Mucosa of rectum (tissue), 2 donors: ENCODE measurements around the gene OSBPL5.
A peak's percentile ranks its signal among the peaks of the same experiment; 100 is the strongest.

Experiments used
- H3K27ac ChIP-seq, 2 donors: one replicate each; pipeline ENCODE4 v1.7.0; 2013; ENCODE audit warnings: inconsistent platforms in 2 of 2, low read depth in 2 of 2, low read length in 2 of 2
- H3K27me3 ChIP-seq, 2 donors: one replicate each; pipeline ENCODE4 v1.7.0; 2013; ENCODE audit warnings: low read length in 2 of 2; ENCODE audit not compliant: control insufficient read depth in 2 of 2, insufficient read depth in 2 of 2
- H3K36me3 ChIP-seq, 2 donors: one replicate each; pipeline ENCODE4 v1.7.0; 2013; ENCODE audit warnings: low read length in 2 of 2; ENCODE audit not compliant: control insufficient read depth in 2 of 2, insufficient read depth in 2 of 2
- H3K4me1 ChIP-seq, 2 donors: one replicate each; pipeline ENCODE4 v1.7.0; 2013; ENCODE audit warnings: low read length in 2 of 2, mild to moderate bottlenecking in 1 of 2; ENCODE audit not compliant: control insufficient read depth in 2 of 2, insufficient read depth in 2 of 2
- H3K4me3 ChIP-seq, 2 donors: one replicate each; pipeline ENCODE4 v1.7.0; 2013; ENCODE audit warnings: low read length in 2 of 2
- H3K9ac ChIP-seq, 2 donors: one replicate each; pipeline ENCODE4 v1.7.0; 2013; ENCODE audit warnings: low read length in 2 of 2, low read depth in 1 of 2, mild to moderate bottlenecking in 1 of 2
- H3K9me3 ChIP-seq, 2 donors: one replicate each; pipeline ENCODE4 v1.7.0; 2013; ENCODE audit warnings: low read length in 2 of 2; ENCODE audit not compliant: control insufficient read depth in 2 of 2
- donor health status: healthy.
- donor health status: Normal muscosa, but diverticular disease.

OSBPL5 gene, protein sequence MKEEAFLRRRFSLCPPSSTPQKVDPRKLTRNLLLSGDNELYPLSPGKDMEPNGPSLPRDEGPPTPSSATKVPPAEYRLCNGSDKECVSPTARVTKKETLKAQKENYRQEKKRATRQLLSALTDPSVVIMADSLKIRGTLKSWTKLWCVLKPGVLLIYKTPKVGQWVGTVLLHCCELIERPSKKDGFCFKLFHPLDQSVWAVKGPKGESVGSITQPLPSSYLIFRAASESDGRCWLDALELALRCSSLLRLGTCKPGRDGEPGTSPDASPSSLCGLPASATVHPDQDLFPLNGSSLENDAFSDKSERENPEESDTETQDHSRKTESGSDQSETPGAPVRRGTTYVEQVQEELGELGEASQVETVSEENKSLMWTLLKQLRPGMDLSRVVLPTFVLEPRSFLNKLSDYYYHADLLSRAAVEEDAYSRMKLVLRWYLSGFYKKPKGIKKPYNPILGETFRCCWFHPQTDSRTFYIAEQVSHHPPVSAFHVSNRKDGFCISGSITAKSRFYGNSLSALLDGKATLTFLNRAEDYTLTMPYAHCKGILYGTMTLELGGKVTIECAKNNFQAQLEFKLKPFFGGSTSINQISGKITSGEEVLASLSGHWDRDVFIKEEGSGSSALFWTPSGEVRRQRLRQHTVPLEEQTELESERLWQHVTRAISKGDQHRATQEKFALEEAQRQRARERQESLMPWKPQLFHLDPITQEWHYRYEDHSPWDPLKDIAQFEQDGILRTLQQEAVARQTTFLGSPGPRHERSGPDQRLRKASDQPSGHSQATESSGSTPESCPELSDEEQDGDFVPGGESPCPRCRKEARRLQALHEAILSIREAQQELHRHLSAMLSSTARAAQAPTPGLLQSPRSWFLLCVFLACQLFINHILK

GRCh38 chr11:3165152-3165705, at the start of gene OSBPL5:
OSBPL5 (minus strand) TSS chr11:3165310; CDS start chr11:3129148, 36,162 bp downstream.
- H3K27ac ChIP-seq: peak within 1 kb of the TSS; percentile 38 to 58
- H3K36me3 ChIP-seq: no peaks in the 10 kb centered on the region
- H3K4me3 ChIP-seq: peak within 1 kb of the TSS; percentile 66 to 79
- H3K4me1 ChIP-seq: peaks cover 46 to 50% of the 10 kb centered on the region in 2 donors
- H3K9ac ChIP-seq: peak within 1 kb of the TSS; percentile 73 to 77
- peaks cover 10 to 16% of the 10 kb centered on the region in 2 donors for H3K27me3 ChIP-seq
- no peaks in the 10 kb centered on the region for H3K9me3 ChIP-seq

DNA sequence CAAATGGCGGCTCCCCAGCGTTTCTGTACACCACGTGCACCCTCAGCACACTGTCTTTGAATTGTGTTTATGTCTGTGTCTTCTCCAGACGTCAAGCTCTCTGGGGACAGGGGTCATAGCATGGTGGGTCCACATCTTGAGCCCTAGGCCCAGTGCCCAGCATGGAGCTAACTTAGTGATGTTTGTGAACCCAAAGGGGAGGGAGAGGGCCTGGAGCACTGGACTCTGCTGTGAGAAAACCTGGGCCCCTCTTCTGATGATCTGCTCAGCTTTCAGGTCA, 49.2 kb upstream of the OSBPL5 start:
- H3K27me3 ChIP-seq: peaks cover 6 to 8% of the 10 kb centered on the region in 2 donors
- no peak overlapping the region for H3K27ac ChIP-seq
- no peak overlapping the region for H3K4me3 ChIP-seq
- H3K36me3 ChIP-seq: no peaks in the 10 kb centered on the region
- no peak overlapping the region for H3K9ac ChIP-seq
- peaks cover 0 to 3% of the 10 kb centered on the region in 2 donors for H3K9me3 ChIP-seq
- H3K4me1 ChIP-seq: peaks cover 0 to 2% of the 10 kb centered on the region in 2 donors

DNA sequence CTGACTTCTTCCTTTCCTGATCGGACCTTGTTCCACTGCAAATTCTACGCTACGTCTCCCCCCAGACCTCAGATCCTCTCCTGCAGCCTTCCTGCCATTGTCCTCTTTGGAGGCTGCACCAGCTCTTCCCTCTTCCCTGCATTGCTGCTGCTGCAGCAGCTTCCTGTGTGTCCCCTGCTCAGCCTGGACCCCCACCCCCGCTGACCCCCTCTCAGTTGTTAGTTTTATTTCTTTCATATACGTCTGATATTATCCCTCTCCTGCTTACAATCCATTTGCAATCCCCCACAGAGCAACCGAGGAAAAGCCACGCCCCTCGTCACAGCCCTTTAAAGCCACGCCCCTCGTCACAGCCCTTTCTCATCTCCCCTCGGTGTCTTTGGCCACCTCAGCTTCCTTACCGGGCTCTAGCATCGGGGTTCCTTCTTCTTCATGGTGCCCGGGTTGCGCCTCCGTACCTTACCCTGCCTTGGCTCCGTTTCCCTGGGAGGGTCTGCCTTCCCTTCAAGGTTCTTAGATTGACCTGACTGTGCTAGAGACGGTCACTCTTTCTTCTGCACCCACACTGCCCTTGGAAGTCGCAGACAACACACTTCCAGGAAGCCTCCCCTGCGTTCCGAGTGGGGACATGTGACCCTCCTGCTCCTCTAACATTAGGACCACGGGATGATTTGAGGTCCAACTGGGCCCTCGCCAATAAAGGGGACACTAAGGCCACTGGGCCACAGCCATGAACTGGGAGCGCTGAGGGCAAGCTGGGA, 48.7 kb upstream of the OSBPL5 start:
- Histone ChIP-seq H3K27ac (no peak overlapping the region), H3K27me3 (peaks cover 6 to 8% of the 10 kb centered on the region in 2 donors), H3K4me3 (no peak overlapping the region), H3K36me3 (no peaks in the 10 kb centered on the region), H3K9ac (no peak overlapping the region), H3K4me1 (peaks cover 0 to 2% of the 10 kb centered on the region in 2 donors), H3K9me3 (peaks cover 0 to 3% of the 10 kb centered on the region in 2 donors)

DNA sequence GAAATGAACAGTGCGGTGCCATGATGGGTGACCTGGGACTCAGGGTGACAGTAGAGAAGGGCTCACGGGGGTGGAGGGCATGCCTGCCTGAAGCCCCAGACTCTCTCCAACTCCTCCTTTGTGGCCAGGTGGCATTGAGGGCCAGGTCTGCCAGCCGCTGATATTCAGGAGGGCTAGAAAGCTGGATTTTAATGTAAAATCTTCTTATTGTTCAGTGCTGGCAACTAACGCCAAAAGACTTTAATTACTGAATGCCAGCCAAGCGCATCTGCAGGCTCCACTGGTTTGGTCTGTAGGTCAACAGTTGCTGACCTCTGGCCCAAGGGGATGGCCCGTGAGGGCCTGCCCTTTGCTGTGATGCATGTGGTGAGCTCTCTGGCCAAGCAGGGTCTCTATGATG, 43.2 kb upstream of the OSBPL5 start:
- Histone ChIP-seq H3K27me3 (peaks cover 0 to 4% of the 10 kb centered on the region in 2 donors), H3K4me3 (no peak overlapping the region), H3K9me3 (peaks cover 0 to 3% of the 10 kb centered on the region in 2 donors), H3K4me1 (no peaks in the 10 kb centered on the region), H3K27ac (no peak overlapping the region), H3K36me3 (no peaks in the 10 kb centered on the region), H3K9ac (no peak overlapping the region)

DNA sequence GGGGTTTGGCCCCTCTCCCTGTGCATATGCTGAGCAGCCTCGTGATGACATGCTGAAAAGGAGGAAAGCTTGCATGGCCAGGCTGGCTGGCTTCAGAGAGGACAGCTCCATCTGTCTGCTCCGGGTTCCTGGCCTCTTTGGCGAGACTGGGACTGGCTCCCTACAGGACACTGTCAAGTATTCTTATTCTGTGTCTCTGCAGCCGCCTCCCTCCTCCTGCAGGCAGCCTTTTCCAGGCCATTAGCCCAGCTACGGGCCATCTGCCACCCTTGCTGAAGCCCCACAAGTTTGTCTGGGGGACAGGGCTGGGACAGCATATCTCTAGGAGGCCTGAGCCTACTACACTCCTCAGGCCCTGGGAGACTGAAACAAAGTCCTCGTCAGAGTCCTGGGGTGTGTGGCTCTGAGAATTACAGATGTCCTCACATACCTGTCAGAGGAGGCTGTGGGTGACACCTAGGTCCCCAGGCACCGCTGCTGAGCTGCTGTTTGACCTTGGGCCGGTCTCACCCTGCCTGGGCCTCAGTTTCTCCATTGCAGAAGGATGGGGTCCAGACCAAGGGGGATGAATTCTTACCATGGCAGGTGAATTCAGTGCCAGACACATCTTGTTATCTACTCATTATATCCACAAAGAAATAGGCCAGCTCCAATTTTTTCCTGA, 42.5 kb upstream of the OSBPL5 start:
- no peaks in the 10 kb centered on the region for H3K4me1 ChIP-seq

GRCh38 chr11:3206922-3207204, 41.8 kb upstream of the OSBPL5 start:
- Histone ChIP-seq H3K9ac (no peak overlapping the region), H3K36me3 (no peaks in the 10 kb centered on the region), H3K9me3 (peaks cover 0 to 3% of the 10 kb centered on the region in 2 donors), H3K27me3 (peaks cover 6 to 14% of the 10 kb centered on the region in 2 donors), H3K4me3 (no peak overlapping the region), H3K4me1 (no peaks in the 10 kb centered on the region), H3K27ac (no peak overlapping the region)

More for the DNA sequence above, 42.5 kb upstream of the OSBPL5 start:
- peaks cover 3 to 6% of the 10 kb centered on the region in 2 donors for H3K27me3 ChIP-seq
- no peak overlapping the region for H3K27ac ChIP-seq
- no peak overlapping the region for H3K4me3 ChIP-seq
- H3K36me3 ChIP-seq: no peaks in the 10 kb centered on the region
- no peak overlapping the region for H3K9ac ChIP-seq
- H3K9me3 ChIP-seq: peaks cover 0 to 3% of the 10 kb centered on the region in 2 donors

DNA sequence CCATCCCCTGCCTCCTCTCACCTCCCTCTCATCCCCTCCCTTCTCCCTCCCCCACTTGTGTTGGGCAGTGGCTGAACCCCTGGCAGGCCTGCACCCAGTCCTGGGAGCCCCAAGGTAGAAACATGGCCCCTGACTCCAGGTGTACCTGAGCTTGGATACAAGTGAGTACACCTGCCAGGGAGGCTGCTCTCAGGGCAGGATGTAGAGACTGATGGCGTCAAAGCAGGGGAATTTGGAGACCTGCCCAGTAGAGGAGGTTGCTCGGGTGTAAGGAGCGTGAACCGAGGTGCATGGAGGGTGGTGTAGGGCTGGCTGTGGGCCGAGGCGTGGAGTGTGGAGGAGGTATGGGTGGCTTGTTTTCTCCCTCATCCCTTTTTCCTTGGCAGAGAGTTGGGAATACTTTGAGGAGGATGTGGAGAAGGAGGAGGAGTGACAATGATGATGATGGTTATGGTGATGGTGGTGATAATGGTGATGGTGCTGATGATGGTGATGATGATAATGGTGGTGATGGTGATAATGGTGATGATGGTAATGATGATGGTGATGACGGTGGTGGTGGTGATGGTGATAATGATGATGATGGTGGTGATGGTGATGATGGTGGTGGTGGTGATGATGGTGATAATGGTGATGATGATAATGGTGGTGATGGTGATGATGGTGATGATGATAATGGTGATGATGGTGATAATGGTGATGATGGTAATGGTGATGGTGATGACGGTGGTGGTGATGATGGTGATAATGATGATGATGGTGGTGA, 41.2 kb upstream of the OSBPL5 start:
- H3K4me3 ChIP-seq: no peak overlapping the region
- H3K9ac ChIP-seq: no peak overlapping the region
- H3K4me1 ChIP-seq: no peaks in the 10 kb centered on the region
- no peaks in the 10 kb centered on the region for H3K36me3 ChIP-seq
- peaks cover 6 to 17% of the 10 kb centered on the region in 2 donors for H3K27me3 ChIP-seq
- H3K9me3 ChIP-seq: peaks cover 0 to 3% of the 10 kb centered on the region in 2 donors
- no peak overlapping the region for H3K27ac ChIP-seq

DNA sequence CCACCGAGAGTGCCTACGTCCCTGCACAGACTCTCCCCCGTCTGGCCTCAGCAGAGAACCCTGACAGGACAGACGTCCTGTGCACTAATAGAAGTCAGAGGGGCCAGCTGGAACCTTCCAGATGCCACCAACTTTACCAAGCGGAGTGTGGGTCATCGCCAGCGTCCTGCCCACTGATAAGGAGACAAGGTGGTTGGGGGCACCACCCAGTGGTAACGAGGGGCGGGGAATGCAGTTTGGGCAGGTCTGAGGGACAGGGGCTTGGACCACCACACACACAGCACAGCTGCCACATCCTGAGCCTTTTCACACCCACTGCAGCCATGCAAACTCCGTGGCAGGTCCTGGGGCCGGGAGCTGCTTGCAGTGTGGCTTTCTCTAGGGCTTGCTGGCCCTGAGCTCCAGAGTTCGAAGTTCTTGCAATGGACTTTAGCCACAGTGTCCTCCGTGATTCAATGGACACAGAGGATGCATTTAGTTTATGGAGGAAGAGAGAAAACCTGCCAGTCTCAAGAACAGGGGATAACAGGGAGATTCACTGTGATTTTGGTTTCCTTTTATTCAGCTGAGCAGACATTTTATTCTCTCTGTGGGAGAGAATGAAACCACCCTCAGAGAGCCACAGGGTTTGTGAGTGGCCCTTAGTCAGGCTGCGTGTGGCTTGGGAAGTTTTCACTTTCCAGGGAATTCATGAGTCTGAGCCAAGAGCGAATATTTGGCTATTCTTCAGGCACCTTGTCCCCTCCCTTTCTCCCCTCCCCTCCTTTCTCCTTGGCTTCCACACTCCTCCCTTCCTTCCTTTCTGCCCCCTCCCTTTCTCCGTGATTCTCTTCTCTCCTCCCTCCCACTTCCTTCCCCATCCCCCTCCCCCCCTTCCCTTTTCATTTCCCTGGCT, 40.4 kb upstream of the OSBPL5 start:
- Histone ChIP-seq H3K4me3 (no peak overlapping the region), H3K27me3 (peaks cover 6 to 21% of the 10 kb centered on the region in 2 donors), H3K36me3 (no peaks in the 10 kb centered on the region), H3K4me1 (no peaks in the 10 kb centered on the region), H3K27ac (no peak overlapping the region), H3K9me3 (peaks cover 0 to 2% of the 10 kb centered on the region in 2 donors), H3K9ac (no peak overlapping the region)
